ENCODE measurements around the gene TNFRSF1A. TPM values are rescaled to one million over a fixed set of nuclear protein-coding genes. Genes with fewer than 3 reads are reported as not detected.
A peak's percentile ranks its signal among the peaks of the same experiment; 100 is the strongest.

TNFRSF1A gene
- total RNA-seq, 1 donor from 2014 or later, result 79.1 TPM

DNA sequence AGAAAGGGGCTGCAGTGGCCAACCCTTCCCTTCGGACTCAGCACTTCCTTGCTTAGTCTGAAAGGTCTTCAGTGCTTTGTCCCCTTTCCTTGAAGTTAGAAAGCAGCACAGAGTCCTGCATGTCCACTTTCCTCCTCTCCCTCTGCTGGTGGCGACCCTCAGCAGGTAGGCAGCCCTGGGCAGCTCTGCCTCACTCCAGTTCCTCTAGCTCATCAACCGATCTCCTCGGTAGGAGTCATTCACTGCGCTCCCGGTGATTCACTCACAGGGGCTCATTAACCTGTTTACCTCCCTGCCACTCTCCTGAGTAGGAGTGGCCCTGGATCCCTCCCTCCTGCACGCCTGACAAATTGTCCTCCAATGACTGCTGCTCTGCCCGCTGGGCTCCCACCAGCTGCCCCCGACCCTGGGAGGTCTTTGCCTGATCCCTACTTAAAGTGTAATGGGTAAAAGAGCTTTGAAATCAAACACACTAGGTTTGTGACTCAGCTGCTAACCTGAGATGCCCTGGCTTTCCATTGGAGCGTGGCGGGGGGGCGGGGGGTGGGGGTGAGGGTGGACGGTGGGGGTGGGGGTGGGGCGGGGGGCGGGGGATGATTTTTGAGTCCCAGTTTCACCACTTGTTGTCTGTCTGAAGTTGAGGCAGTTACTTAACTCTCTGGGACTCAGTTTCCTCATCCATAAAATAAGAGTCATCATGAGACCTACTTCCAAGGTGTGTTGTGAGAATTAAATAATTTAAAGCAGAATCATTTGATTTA, 29.3 kb upstream of the TNFRSF1A start:
- peak overlapping the region; percentile 82 for H3K4me3 Mint-ChIP-seq
- TF ChIP-seq, protein P1, sequence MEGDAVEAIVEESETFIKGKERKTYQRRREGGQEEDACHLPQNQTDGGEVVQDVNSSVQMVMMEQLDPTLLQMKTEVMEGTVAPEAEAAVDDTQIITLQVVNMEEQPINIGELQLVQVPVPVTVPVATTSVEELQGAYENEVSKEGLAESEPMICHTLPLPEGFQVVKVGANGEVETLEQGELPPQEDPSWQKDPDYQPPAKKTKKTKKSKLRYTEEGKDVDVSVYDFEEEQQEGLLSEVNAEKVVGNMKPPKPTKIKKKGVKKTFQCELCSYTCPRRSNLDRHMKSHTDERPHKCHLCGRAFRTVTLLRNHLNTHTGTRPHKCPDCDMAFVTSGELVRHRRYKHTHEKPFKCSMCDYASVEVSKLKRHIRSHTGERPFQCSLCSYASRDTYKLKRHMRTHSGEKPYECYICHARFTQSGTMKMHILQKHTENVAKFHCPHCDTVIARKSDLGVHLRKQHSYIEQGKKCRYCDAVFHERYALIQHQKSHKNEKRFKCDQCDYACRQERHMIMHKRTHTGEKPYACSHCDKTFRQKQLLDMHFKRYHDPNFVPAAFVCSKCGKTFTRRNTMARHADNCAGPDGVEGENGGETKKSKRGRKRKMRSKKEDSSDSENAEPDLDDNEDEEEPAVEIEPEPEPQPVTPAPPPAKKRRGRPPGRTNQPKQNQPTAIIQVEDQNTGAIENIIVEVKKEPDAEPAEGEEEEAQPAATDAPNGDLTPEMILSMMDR (conservative IDR thresholded peaks at IDR 0.05), result peak; percentile 34
- H3K27me3 Mint-ChIP-seq, result peaks cover 3% of the 10 kb centered on the region
- peaks cover 7% of the 10 kb centered on the region for H3K36me3 Mint-ChIP-seq
- peak overlapping the region; percentile 96 for H3K27ac Mint-ChIP-seq
- H3K9me3 Mint-ChIP-seq, result no peaks in the 10 kb centered on the region
- DNase-seq (ENCODE audit: extremely low spot score, unreplicated experiment), result no peak
- H3K4me1 Mint-ChIP-seq (ENCODE audit: unreplicated experiment), result peaks cover 23% of the 10 kb centered on the region

- no peak for DNase-seq (ENCODE audit: extremely low spot score, unreplicated experiment)
- H3K9me3 Mint-ChIP-seq, result peaks cover under 1% of the 10 kb centered on the region
- peak overlapping the region; percentile 82 for H3K4me3 Mint-ChIP-seq
- TF ChIP-seq, protein P1 (conservative IDR thresholded peaks at IDR 0.05), result no peak
- peaks cover 3% of the 10 kb centered on the region for H3K27me3 Mint-ChIP-seq
- H3K27ac Mint-ChIP-seq, result peak overlapping the region; percentile 96
- peaks cover 21% of the 10 kb centered on the region for H3K4me1 Mint-ChIP-seq (ENCODE audit: unreplicated experiment)
- H3K36me3 Mint-ChIP-seq, result peaks cover 8% of the 10 kb centered on the region
These were observed 28.7 kb upstream of the TNFRSF1A start for GRCh38 chr12:6370576-6370935.

- Mint-ChIP-seq H3K36me3 (peaks cover 11% of the 10 kb centered on the region), H3K27me3 (peaks cover 3% of the 10 kb centered on the region), H3K27ac (peak overlapping the region; percentile 96), H3K4me1 (ENCODE audit: unreplicated experiment) (peaks cover 21% of the 10 kb centered on the region), H3K9me3 (peaks cover 5% of the 10 kb centered on the region), H3K4me3 (peak overlapping the region; percentile 53)
- no peak for DNase-seq (ENCODE audit: extremely low spot score, unreplicated experiment)
- TF ChIP-seq, protein P1 (conservative IDR thresholded peaks at IDR 0.05), result no peak
These were observed 28.2 kb upstream of the TNFRSF1A start for GRCh38 chr12:6369916-6370575.

- no peak for DNase-seq (ENCODE audit: extremely low spot score, unreplicated experiment)
- peaks cover 20% of the 10 kb centered on the region for H3K4me1 Mint-ChIP-seq (ENCODE audit: unreplicated experiment)
- H3K36me3 Mint-ChIP-seq, result peaks cover 11% of the 10 kb centered on the region
- H3K27ac Mint-ChIP-seq, result peak overlapping the region; percentile 40
- TF ChIP-seq, protein P1 (conservative IDR thresholded peaks at IDR 0.05), result no peak
- H3K9me3 Mint-ChIP-seq, result peaks cover 5% of the 10 kb centered on the region
- H3K27me3 Mint-ChIP-seq, result peaks cover 3% of the 10 kb centered on the region
- H3K4me3 Mint-ChIP-seq, result peak overlapping the region; percentile 29
These were observed 27.1 kb upstream of the TNFRSF1A start for GRCh38 chr12:6368906-6369525.

GRCh38 chr12:6367969-6368892, 26.4 kb upstream of the TNFRSF1A start:
- peaks cover 11% of the 10 kb centered on the region for H3K36me3 Mint-ChIP-seq
- no peak for DNase-seq (ENCODE audit: extremely low spot score, unreplicated experiment)
- peaks cover 16% of the 10 kb centered on the region for H3K4me1 Mint-ChIP-seq (ENCODE audit: unreplicated experiment)
- TF ChIP-seq, protein P1 (conservative IDR thresholded peaks at IDR 0.05), result peak; percentile 17
- H3K4me3 Mint-ChIP-seq, result peak overlapping the region; percentile 29
- H3K27ac Mint-ChIP-seq, result peak overlapping the region; percentile 40
- no peaks in the 10 kb centered on the region for H3K27me3 Mint-ChIP-seq
- peaks cover 5% of the 10 kb centered on the region for H3K9me3 Mint-ChIP-seq
